Measurements from ENCODE around the gene KIF26B.

Gene KIF26B

GRCh38 chr1:245558069-245558468, 403.3 kb downstream of the KIF26B start:
- no peak for TF ChIP-seq CTCF (conservative IDR thresholded peaks at IDR 0.05; ENCODE audit: low read depth, low read length)
- DNase-seq (ENCODE audit: low read depth), result no peak
- no peak overlapping the region for H3K4me3 ChIP-seq (ENCODE audit: low read depth, low read length)

DNA sequence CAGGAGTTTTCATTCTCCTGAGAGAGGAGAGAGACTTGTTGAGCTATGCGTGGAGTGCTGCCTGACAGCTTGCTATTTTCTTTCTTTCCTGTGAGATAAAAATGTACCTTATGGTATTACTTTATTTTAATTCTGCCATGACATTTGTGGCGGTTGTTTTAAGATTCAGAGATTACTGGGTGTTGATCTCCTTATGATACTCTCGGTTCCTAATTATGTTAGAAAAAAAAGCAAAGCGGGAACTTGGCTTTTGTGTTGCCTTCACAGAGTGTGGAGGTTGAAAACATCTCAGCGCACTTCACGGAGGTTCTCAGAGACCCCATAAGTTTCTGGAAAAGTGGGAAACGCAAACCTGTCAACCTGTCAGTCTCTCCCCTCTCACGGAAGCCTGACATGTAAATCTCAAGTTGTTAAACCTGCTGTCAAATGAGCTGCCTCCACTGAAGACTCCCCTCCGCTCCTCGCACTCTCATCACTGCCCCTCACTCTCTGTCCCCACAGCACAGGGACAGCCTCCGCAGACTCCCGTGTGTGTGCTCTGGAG, 405.6 kb downstream of the KIF26B start:
- no peak for TF ChIP-seq CTCF (conservative IDR thresholded peaks at IDR 0.05; ENCODE audit: low read depth, low read length)
- no peak for DNase-seq (ENCODE audit: low read depth)
- no peak overlapping the region for H3K4me3 ChIP-seq (ENCODE audit: low read depth, low read length)

DNA sequence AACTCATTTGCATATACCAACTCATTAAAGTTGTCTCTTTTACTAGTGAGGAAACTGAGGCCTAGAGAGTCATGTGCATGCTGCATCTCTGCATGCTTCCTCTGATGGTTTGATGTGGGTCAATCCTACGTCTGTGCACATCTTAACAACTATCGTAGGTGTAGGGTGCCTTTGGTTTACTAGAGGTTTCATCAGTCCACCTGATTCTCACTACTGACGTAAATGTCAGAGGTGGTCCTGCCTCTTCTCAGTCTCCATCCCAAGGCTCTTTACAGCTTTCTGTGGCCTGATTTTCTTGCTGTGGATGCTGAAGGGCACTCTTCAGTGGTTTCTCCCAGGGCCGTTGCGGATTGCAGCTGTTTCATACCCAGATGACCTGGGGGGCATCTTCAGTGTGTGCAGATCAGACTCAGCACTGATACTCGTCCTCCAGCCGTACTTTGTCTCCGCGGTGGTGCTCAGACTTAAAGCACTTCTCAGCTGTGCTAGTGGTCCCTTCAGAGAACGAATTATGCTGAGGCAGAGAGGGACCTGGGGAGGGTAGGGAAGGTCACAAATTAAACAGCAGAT, 407.0 kb downstream of the KIF26B start:
- no peak for DNase-seq (ENCODE audit: low read depth)
- no peak for TF ChIP-seq CTCF (conservative IDR thresholded peaks at IDR 0.05; ENCODE audit: low read depth, low read length)
- no peak overlapping the region for H3K4me3 ChIP-seq (ENCODE audit: low read depth, low read length)

- no peak for TF ChIP-seq CTCF (conservative IDR thresholded peaks at IDR 0.05; ENCODE audit: low read depth, low read length)
- no peak overlapping the region for H3K4me3 ChIP-seq (ENCODE audit: low read depth, low read length)
- DNase-seq (ENCODE audit: low read depth), result no peak
Measured at GRCh38 chr1:245566134-245566533, 411.3 kb downstream of the KIF26B start.

DNA sequence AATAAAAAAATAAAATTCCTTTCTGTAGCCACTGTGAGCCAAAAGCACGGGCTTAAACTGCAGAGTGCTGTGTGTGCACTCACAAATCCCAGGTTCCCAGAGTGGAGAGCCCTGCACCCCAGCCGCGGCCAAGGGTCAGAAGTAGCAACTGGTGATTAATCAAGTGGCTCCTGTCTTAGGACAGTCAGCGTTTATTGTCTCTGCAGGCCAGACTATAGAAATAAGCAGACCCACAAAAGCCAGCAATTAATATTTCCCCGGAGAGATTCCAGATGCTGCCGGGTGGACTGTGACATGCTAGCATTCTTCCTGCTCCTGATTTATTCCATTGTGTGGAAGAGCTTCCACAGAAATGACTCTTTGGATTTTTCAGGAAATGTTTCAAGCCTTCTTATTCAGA, 412.2 kb downstream of the KIF26B start:
- no peak for DNase-seq (ENCODE audit: low read depth)
- no peak overlapping the region for H3K4me3 ChIP-seq (ENCODE audit: low read depth, low read length)
- TF ChIP-seq CTCF (conservative IDR thresholded peaks at IDR 0.05; ENCODE audit: low read depth, low read length), result no peak

- DNase-seq (ENCODE audit: low read depth), result no peak
- H3K4me3 ChIP-seq (ENCODE audit: low read depth, low read length), result no peak overlapping the region
- no peak for TF ChIP-seq CTCF (conservative IDR thresholded peaks at IDR 0.05; ENCODE audit: low read depth, low read length)
Measured at GRCh38 chr1:245571815-245572294, 417.1 kb downstream of the KIF26B start.

GRCh38 chr1:245572709-245573108, 417.9 kb downstream of the KIF26B start:
- no peak for DNase-seq (ENCODE audit: low read depth)
- H3K4me3 ChIP-seq (ENCODE audit: low read depth, low read length), result no peak overlapping the region
- no peak for TF ChIP-seq CTCF (conservative IDR thresholded peaks at IDR 0.05; ENCODE audit: low read depth, low read length)
